DOHH2 (cell line): ENCODE data around the gene DMD.

Experiments used
- CTCF ChIP-seq: fragments of 200-600 bp; sonication (generic); IDR thresholded peaks from one replicate; pipeline ENCODE4 v1.5.1; 2014; ENCODE audit warnings: antibody characterized with exemption, mild to moderate bottlenecking, low read depth, low read length; ENCODE audit not compliant: poor library complexity, severe bottlenecking
- EZH2phosphoT487 ChIP-seq: fragments of 200-600 bp; sonication (generic); IDR thresholded peaks from 2 replicates; pipeline ENCODE4 v1.6.1; 2017; ENCODE audit warnings: borderline replicate concordance, mild to moderate bottlenecking, antibody characterized with exemption, low read length, moderate library complexity, mixed read lengths

GRCh38 chrX:31499109-31499508, 1712.2 kb downstream of the DMD start:
- TF ChIP-seq CTCF: no peak
- TF ChIP-seq EZH2phosphoT487: no peak
